Brain pericyte (primary cell): ENCODE data around the gene RASGEF1C.

Experiments
- DNase-seq: peaks from one replicate; pipeline ENCODE4 v3.0.0-alpha.2; 2012; ENCODE audit warnings: low read depth, low spot score

Gene RASGEF1C

DNA sequence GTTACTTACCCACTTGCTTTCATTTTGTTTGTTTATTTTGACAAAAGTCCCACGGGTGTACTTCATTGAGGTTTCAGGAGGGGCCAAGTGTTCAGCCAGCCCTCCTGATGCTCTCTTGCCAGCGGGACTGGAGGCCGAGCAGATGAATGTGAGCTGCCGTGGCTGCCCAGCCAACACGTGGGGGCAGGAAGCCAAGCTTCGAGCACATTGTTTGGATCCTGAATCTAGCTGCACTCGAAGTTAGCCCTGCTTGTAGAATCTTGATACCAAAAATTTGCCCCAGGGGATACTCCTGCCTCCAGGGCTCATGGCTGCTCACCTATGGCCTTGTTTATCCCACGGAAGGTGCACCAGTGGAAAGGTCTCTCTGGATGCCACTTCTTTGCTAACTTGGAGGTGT, 49.3 kb downstream of the RASGEF1C start:
- DNase-seq = no peak

DNA sequence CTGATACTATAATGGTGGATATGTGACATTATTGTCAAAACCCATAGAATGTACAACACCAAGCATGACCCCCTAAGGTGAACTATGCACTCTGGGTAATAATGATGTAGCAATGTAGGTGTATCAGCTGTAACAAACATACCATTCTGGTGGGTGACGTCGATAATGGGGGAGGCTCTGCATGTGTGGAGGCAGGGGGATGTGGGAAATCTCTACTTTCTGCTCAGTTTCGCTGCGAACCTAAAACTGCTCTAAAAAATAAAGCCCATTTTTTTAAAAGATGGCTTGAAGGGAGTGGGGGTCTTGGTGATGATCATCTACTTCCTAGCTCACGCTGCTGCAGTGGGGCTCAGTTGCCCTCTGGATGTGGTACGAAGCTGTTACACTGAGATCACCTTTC, 51.1 kb downstream of the RASGEF1C start:
- no peak for DNase-seq

DNA sequence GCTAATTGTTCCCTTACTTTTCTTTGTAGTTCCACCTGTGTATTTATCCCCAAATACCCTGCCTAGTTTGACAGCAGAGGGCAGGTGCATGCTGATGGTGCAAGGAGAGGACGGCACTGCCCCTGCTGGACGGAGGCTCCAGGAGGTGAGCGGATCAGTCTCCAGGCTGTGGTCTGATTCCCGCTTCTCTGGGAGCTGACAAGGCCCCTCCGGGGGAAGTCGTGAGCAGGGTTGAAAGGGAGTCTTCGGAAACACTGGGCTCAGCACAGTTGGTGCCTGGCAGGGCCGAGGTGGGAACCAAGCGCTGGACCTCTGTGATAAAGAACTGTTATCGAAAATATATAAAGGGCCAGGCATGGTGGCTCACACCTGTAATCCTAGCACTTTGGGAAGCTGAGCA, 52.9 kb downstream of the RASGEF1C start:
- no peak for DNase-seq

DNA sequence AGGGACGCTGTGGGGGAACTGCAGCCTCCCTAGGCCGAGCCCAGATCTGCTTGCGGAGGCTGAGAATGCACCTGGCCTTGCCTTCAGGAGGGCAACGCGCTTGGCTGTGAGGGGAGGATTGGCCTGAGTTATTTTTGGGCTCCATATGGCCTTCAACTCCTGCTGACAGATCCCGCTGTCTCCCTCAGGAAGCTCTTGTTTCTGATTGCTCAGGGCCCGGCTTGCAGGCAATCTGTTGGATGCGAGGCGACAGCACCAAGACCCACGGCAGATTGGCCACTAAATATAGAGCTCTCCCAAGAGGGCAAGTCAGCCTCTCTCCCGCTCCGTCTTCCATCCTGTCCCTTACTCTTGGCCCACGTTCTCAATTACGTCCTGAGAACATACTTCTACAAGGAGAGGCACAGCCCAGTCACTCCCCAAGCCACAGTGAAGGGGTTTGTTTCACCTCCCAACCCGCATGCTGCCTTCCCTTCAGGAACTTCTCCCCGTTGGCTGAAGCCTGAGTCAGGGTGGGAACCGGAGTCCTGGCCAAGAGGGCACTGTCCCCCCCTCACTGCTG, 53.6 kb downstream of the RASGEF1C start:
- DNase-seq = no peak

DNA sequence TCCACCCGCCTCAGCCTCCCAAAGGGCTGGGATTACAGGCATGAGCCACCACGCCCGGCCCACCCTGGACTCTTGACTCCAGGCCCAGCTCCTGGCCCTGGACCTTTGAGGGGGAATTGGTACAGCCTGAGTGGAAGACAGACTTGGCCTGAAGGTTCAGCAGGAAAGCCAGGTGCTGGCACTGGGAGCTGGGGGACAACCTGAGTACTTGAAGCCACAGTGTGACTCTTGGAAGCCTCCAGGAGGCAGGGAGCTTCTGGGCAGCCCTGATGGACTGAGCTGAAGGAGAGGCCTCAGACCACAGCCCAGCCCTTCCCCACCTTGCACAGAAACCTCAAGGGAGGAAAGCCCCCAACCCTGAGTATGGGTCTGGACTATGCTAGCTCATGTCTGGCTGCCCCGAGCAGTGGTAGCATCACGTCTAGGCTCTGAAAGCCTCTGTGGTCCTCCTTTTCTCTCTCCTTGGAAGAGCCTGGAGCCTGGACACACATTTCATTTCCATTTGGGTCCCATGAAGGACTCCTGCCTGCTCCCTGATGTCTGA, 54.1 kb downstream of the RASGEF1C start:
- DNase-seq = no peak

DNA sequence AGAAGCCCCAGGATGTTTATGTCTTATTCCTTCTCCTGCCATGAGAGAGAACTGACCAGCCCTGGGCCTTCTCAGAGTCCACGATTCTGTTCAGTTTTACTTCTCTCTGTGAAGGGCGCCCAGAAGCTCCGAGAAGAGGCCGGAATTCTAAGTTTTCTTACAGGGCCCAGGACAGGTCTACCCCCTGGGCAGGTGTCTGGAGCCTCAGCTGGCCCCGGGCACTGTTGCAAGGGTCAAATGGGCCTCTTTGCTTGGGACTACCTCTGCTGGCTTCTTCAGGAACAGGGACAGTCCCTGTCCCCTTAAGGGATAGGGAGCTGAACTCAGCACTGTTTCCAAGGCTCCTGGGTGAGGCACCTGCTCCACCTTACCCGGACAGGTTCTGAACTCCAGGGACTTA, 55.0 kb downstream of the RASGEF1C start:
- no peak for DNase-seq

DNA sequence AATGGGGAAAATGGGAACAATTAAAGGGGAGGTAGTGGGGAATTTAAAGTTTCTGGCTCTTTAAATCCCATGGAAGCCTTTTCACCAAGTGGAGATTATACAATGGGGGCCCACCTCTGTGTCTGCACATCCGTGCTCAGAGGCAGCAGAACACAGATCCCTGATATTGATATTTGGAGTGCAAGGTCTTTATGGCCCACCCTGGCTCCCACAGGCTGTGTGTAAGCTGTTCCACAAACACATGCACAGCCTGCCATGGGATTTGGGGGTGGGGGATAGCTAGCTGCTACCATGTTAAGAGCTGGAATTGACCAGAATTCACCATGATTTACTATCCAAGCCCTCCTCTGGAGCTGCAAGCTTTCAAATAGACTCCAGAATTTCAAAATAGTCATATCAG, 55.9 kb downstream of the RASGEF1C start:
- no peak for DNase-seq

DNA sequence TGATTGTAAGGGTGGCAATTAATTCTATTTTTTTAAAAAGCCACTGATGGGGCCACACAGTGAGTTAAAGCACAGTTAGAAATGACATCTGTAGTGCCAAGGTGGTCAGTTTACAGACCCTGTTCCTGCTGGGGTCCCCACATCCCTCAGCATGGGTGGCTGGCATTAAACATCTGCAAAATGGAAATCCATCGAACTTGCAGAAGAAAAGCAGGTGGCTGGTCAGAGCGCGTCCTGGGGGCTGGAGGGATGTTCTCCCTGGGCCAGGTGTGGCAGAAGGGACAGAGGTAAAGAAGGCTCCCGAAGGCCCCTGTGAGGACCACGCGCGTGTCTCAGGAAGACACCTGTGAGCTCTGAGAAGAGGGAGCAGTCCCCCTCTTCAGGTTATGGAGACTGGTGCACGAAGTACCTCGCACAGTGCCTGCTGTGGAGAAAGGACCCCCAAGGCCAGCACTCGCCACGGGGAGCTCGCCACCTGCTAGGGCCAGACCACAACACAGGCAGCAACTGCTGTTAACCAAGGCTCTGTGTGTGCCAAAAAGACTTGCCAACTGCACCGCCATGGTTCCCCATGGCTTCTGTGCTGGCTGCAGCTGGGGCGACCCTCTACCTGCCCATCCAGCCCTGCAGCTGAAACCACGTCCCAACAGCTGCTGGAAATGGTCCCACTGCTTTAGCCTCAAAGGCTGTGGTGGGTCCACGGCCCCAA, 65.2 kb downstream of the RASGEF1C start:
- no peak for DNase-seq

DNA sequence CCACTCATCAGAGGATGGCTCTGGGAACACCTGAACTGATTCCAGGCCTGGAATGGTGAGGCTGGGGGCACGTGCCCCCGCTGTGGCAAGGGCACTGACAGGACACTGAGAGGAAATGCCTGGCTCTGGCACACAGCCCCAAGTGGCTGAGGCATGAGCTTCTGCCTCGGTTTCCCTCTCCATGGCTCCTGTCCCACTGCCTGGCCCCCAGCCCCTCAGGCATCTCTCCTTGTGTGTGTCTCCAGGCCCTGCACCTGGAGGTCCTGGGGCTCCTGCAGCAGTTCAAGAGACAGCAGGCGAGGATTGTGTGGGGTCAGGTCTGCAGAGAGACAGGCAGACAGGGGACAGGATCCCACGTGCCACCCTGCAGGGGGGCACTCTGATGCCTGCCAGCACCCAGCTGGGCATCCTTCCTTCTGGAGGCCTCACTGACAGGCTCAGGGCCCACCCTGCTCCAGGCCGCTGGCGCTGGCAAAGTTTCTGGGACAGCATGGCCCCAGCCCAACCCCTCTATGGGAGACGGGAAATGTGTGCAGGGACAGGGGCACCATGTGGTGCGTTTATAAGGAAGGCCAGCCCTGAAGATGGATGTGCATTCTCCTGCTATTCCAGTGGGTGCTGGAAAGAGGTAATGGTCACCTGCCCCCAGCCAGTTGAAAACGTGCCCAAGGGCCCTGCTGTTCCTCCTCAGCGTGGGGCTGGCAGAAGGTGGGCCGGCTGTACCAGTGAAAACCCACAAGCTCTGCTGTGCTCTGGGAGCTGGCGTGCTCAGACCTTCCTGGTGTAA, 66.0 kb downstream of the RASGEF1C start:
- DNase-seq = no peak

DNA sequence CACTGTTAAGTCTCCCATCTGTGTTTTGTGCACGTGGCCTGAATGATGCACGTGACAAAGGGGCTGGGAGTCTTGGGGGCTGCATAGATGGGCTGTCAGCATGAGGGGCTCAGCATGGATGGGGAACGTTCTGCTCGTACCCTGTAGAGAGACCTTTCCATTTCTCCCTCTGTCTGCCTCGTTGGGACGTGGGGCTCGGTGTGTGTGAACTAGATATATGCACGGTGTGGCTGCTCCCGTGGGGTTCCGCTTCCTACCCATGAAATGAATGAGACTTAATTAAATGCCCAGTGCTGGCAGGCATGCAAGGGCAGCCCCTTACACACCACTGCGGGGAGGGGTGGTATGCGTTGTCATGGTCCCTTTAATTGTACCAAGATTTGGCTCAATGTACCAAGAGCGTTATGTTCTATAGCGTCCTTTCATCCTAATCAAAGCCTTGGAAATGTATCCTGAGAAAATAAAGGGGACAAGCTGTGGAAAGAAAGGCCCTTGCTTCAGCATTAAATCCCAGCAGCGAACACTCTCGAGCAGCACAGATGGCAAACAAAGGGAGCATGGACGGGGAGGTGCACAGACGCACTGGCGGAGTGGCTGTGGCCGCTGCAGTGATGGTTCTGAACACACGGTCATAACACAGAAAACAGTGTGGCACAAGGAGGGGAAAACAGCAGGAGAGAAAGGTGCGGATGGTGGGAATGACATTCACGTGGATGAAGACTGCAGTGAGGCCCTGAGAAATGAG, 66.8 kb downstream of the RASGEF1C start:
- DNase-seq = no peak

DNA sequence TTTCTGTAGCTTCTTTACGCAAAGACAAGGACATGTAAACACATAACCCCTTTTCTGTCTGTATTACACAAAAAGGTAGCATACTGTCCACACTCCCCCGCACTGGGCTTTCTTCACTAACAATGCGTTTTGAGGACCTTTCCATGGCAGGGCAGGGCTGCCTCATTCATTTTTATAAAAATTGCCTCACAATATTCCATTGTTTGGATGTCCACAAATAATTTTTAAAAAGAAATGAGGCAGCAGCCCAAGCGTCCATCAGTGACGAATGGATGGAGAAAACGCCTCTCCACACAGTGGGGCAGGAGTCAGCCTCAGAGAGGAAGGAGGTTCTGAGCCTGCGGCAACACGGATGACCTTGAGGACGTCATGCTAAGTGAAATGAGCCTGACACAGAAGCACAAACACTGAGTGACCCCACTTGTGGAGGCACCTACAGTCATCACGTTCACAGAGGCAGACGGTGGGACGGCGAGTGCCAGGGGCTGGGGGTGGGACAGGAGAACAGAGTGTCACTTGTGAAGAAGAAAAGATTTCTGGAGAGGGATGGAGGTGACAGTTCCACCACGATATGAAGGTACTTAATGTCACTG, 67.8 kb downstream of the RASGEF1C start:
- DNase-seq = no peak

DNA sequence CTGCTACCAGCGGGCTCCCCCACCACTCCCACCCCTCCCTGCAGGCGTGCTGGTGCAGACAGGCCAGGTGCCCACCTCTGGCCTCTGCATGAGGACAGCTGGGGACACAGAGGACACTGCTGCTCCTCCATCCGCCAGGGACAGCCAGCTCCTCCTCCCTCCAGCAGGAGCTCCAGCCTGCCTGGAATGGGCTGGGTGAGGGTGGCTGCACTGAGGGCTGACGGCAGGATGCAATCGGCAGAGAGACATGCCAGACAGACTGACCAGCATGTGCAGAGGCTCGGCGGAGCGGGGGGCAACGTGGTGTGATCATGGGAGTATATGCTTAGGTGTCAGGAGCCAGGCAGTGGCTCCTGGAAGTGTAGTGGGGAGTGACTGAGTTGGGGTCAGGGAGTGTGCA, 68.4 kb downstream of the RASGEF1C start:
- no peak for DNase-seq

DNA sequence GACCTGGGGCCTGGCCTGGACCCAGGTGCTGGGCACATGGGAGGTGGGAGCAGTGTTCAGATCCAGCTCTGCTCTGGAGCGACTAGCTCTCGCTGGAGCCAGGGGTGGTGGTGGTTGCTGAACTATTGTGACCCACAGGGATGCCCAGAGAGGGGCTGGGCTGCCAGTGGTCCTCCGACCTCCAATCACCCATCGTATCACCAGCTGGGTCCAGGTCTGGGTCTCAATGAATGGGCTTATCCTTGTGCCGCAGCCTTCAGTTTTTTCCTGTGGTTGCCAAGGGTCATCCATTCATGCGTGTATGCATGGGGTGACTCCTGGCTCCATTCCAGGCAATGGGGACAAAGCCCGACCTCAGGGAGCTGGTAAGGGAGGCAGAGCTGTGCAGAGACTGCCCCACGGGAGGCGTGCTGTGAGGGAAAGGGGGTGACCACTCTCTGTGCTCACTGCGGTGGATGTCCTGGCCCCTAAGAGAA, 68.9 kb downstream of the RASGEF1C start:
- DNase-seq = no peak

DNA sequence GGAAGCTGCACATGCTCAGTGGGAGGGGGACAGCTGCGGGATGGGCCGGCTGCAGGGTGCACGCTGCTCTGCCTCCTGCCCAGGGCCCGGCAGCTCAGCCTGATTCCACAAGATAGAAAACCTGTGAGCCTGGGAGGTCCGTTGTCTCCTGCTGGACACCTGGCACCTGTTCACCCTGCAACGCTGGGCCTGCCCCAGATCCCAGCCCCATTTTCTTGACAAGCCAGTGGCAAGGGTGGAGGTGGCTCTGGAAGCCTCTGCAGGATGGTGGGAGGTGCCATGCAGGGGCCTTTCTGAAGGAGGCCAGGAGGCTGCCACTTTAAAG, 69.3 kb downstream of the RASGEF1C start:
- no peak for DNase-seq

DNA sequence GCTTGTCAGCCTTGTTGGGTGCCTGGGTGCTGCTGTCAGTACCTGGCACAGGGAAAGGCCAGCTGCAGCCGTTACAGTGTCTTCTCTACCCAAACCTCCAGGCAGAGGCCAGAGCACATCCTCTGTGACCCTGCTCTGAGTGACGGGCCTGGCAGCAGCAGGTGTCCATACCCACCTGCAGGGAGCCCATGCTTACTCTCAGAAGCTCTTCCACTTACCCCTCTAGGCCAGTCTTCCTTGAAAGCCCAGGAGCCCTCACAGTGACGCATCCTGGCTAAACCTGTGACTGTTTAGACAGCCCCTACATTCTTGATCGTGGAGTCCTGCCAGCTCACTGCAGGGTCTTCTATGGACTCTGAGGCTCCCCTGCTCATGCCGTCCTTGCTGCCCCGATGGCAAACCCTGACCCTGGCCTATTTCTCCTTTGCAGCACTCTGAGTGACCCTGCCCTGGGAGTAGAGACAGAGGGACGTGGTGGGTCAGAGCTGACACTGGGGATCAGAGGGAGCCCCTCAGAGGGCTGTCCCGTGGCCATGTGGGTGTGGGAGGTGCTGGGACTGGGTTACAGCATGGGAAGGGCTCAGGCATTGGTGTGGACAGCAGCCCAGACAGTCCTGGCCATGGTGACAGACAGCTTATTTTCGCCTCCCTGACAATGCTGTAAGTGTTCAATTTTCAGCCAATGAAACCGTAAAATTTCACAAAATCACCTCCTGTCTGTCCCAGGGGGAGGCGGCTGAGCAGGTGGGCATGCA, 69.9 kb downstream of the RASGEF1C start:
- DNase-seq = no peak

DNA sequence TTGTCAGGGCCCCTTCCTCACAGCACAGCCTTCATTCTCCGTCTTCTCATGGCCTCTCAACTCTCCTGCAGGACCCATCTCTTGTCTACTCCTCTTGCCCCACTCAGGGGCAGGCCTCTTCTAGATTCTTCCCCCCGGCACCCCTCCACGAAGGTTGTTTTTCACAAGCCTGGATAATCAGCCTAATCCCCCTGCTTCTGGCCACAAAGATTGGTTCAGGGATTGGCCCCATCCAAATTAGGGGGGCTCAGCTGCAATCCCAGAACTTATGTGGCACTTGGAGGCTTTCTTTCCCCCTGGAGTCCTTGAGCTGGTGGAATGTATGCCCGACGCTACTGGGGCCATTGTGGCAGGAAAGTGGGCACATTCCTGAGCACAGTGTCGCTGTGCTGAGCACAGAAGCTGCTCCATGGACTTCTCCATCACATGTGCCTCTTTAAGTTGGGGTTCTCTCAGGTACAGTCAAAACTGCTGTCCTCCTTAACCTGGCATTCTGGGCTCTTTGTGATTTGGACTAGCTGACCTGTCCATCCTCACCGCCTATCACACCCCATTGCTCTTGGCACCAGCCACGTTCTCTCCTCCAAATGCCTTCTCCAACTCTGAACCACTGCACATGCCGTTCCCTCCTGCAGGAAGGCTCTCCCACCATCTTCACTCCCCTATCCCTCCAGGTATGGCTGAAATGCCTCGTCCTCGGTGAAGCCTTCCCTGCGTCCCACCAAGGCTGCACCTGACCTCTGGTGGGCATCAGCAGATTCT, 70.6 kb downstream of the RASGEF1C start:
- DNase-seq = no peak

DNA sequence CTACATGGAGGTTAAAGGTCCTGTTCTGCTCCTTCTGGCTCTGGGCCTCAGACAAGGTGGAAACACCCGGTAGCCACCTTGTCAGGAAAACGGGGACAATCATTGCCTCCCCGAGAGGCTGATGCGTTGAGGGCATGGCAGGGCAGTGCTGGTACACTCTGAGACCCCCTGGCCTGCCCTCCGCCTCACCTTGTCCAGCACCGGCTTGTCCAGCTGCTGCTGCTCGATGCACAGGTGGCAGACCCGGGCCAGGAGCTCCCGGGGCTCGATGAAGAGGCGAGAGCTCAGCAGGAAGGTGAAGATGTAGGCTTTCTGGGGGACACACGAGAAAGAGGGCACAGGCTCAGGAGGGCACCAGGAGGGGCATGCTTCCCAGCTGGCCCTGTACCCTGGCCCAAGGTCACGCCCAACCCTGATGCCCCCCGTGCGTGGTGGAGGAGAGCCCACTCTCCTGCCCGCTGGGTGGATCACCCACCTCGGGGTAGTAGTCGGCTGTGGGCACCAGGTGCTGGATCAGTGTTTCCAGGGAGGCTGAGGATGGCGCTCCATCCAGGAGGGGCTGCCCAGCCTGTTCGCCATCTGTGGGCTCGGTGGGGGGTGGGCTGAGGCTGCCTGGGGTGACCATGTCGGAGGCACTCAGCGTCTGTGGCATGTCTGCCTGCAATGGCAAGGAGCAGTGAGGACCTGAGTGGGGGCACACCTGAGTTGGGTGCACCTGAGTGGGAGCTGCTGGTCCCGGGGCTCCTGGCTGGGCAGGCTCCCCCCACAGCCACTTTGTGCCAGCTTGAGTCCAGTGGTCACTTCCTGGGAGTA, 71.4 kb downstream of the RASGEF1C start:
- no peak for DNase-seq

DNA sequence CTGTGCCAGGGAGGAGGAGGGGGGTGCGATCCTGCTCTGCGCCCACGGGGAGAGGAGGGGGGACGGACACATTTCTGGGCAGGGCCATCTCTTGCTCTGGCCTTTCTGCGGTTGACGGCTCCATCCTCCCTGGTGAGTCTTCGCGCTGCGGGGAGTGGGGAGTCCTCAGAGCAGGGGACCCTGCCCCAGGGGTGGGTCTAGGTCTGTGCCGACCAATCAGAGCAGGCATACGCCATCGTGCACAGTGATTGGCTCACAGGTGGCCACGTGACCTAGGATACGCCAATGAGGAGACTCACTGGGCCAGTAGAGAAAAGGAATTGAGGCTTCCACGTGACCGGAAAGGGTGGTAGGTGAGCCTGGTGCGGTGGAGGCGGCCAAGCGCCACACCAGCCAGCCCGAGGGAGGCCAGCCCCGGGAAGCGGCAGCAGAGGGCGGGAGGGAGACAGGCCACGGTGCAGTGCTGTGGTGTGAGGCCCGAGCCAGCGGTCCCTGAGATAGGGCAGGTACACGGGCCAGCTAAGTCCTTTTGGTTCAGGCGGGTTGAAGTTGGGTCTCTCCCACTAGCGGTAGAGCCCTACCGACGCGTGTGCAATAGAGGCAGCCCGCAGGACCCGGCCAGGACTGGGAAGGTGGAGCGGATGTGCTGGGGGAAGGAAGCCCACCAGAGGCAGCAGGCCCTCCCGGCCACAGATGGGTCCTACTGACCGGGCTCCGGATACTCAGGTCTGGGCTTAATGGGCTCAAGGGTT, 72.2 kb downstream of the RASGEF1C start:
- DNase-seq = no peak
